HK-2 (cell line): ENCODE measurements around the gene PURB.
A peak's percentile ranks its signal among the peaks of the same experiment; 100 is the strongest.
"Not testable (repeated sequence)": the region's sequence is repeated elsewhere in the genome, so short reads cannot be mapped to it uniquely, and the experiment has no call there.

Experiments
- DNase-seq: peaks from one replicate; pipeline ENCODE4 v3.0.0-alpha.2; 2018; ENCODE audit not compliant: unreplicated experiment

PURB gene

GRCh38 chr7:44853391-44853790, 31.9 kb downstream of the PURB start:
- DNase-seq = no peak

GRCh38 chr7:44852590-44852989, 32.7 kb downstream of the PURB start:
- no peak for DNase-seq

- no peak for DNase-seq
Observed at GRCh38 chr7:44849885-44850544, 35.3 kb downstream of the PURB start.

- no peak for DNase-seq
Observed at GRCh38 chr7:44849259-44849884, 36.0 kb downstream of the PURB start.

GRCh38 chr7:44847920-44848634, 37.3 kb downstream of the PURB start, which contains the start of gene H2AZ2:
Gene H2AZ2 (minus strand): TSS chr7:44848087. CDS start chr7:44847971, 116 bp downstream.
- peak; percentile 100 for DNase-seq

GRCh38 chr7:44847509-44847919, 37.8 kb downstream of the PURB start:
- peak; percentile 87 for DNase-seq

GRCh38 chr7:44846816-44847508, 38.4 kb downstream of the PURB start:
- DNase-seq = no peak

- not testable (repeated sequence) for DNase-seq
Observed at GRCh38 chr7:44846390-44846789, 38.9 kb downstream of the PURB start.

GRCh38 chr7:44845451-44845850, 39.9 kb downstream of the PURB start:
- no peak for DNase-seq

- DNase-seq = not testable (repeated sequence)
Observed at GRCh38 chr7:44843440-44843839, 41.9 kb downstream of the PURB start.

GRCh38 chr7:44842675-44843074, 42.7 kb downstream of the PURB start:
- DNase-seq = not testable (repeated sequence)

- DNase-seq = no peak
Observed at GRCh38 chr7:44838751-44839150, 46.6 kb downstream of the PURB start.

GRCh38 chr7:44827567-44827966, 57.8 kb downstream of the PURB start:
- no peak for DNase-seq
